HG02970 (cell line): ENCODE results near the gene NFATC2.
"Not testable (repeated sequence)": the region's sequence is repeated elsewhere in the genome, so short reads cannot be mapped to it uniquely, and the experiment has no call there.

Experiments used
- ATAC-seq: cut with Tn5 transposase; IDR thresholded peaks from one replicate; pipeline ENCODE4 v1.9.1; 2021; ENCODE audit warnings: mild to moderate bottlenecking, moderate library complexity, moderate number of reproducible peaks; ENCODE audit not compliant: unreplicated experiment, low FRiP score

The NFATC2 gene

GRCh38 chr20:51542033-51542570, 417 bp downstream of the NFATC2 start:
- ATAC-seq: peak; percentile 34

- no peak for ATAC-seq
These were observed 1.1 kb downstream of the NFATC2 start for GRCh38 chr20:51541189-51542032.

GRCh38 chr20:51540580-51540979, 1.9 kb downstream of the NFATC2 start:
- ATAC-seq: no peak

DNA sequence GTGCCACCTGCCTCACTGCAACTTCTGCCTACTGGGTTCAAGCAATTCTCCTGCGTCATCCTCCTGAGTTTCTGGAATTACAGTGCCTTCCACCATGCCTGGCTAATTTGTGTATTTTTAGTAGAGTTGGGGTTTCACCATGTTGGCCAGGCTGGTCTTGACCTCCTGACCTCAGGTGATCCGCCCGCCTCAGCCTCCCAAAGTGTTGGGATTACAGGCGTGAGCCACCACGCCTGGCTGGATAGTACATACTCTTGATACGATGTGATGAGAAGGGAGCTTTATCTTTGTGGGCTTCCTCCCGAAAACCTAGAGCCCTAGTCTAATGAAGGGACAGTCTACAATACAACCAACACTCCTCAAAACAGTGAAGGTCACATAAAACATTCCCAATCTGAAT, 2.4 kb downstream of the NFATC2 start:
- not testable (repeated sequence) for ATAC-seq

DNA sequence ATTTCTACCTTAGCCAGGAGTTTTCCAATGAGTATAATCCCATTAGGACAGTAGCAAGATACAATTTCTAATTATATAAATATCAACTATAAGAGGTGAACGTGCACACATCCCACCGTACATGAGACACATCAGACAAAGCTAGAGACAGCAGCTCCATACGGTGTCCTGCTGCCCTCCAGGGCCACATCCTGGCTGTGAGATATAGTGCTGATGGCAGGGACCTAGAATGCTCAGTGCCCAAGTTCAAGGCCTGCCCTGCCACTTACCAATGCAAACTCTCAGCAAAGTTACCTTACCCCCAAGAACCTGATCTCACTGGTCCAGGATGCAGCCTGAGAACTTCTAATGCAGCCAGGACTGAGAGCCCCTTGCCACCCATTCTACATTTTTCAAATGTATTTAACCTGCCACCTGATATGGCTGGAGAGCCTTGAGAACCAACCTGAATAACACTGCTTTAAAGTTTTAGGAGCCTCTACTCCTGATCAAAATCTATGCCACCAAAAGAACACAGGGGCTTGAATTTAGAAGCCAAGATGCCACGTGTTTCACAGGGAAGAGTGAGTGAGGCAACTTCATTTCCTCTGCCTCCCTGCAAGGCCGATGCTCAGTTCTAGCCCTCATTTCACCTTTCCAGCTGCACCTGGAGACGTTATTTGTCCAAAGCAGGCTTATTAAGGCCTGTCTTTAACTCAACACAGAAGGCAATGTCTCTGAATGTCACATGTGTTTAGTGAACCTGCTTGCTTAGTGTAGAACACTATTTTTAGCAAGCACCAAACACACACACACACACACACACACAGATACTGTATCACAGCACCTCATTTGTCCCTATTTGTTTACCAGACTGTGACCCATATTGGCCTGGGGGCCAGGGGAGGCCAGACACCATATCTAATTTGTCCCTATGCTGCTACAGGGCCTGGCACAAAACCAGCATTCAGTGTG, 6.1 kb downstream of the NFATC2 start:
- ATAC-seq: no peak

DNA sequence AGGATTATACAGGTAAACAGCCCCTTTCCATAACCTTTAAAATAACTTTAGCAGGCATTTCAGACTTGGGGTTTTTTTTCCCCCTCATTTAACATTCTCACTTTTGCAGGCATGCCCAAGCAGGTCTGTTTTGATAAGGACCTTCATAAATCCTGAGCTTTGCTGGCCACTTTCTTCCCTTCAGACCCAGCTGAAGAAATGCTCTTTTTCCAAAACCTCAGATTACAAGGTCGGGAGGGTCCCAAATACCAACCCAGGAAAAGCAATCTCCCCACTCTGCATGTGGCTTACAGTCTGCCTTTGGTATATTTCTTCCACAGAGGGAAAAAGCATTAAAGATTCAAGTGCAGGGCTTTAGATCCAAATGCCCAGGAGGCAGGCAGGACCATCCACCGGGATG, 6.8 kb downstream of the NFATC2 start:
- ATAC-seq: no peak

DNA sequence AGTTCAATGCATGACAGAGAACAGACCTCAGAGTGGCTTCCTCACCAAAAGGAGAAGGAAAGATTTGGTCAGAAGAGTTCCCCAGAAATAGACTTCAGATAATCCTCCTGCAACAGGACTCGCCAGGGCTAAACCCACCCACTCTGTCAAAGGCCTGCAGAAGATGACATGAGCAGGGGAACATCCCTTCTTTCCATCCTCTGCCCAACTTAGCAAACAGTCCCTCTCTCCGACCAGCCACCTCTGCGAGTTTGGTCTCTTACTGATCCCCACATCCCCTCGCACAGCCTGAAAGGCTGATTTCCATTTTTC, 7.5 kb downstream of the NFATC2 start:
- ATAC-seq: no peak

GRCh38 chr20:51533291-51534172, 9.0 kb downstream of the NFATC2 start:
- ATAC-seq: no peak

- no peak for ATAC-seq
These were observed 9.8 kb downstream of the NFATC2 start for GRCh38 chr20:51532577-51533191.

- ATAC-seq: no peak
These were observed 10.6 kb downstream of the NFATC2 start for GRCh38 chr20:51531712-51532456.

DNA sequence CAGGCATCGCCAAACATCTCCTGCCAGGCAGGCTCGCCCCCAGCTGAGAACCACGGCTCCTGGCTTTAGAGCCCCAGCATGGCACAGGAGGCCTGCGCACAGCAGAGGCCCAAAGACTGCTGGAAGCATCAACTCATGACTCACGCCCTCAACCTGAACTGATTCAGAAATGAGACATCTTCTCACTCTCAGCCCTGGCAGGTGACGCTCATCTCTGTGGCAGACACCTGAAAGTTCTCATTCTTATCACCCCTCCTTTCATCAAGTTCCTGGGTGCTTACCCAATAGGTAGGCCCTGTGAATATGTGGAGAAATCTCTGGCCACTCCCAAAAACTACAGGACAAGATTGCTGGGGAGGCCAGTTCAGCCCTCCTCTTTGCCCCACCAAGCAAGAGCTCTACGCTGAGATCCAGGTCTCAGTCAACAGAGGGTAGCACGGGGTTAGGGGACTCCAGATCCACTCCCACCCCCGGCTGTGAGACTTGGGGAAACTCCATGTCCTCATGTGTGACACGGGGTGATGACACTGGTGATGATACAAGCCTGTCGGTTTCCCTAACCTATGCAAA, 11.3 kb downstream of the NFATC2 start:
- no peak for ATAC-seq

DNA sequence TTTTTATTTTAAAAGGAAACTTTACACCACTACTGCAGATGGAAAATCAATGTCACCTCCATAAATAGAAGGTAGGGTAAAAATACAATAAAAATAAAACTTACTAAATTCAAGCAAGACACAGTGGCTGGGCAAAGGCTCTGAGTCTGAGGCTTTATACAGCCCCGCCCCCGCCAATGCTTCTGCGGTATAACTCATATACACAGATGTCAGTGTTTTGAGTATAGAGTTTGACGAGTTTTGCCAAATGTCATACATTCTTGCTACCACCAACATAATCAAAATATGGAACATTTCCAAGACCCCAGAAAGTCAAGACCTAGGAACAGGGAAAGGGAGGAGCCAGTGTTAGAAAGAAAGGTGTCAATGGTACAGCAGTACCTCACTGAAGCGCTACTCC, 12.8 kb downstream of the NFATC2 start:
- no peak for ATAC-seq

- no peak for ATAC-seq
These were observed 13.3 kb downstream of the NFATC2 start for GRCh38 chr20:51529081-51529681.

- no peak for ATAC-seq
These were observed 14.1 kb downstream of the NFATC2 start for GRCh38 chr20:51528263-51529027.

DNA sequence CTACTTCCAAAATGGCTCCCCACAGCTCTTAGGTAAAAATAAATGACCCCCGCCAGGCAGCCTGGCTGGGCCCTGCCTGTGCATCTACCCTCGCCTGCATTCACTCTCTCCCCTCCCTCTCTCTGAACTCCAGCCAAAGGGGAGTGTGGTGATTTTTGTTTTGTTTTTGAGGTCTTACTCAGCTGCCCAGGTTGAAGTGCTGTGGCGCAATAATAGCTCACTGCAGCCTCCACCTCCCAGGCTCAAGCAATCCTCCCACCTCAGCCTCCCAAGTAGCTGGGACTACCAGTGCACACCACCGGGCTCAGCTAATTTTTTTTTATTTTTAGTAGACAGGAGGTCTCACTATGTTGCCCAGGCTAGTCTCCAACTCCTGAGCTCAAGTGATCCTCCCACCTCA, 15.8 kb downstream of the NFATC2 start:
- no peak for ATAC-seq

GRCh38 chr20:51526106-51526470, 16.4 kb downstream of the NFATC2 start:
- no peak for ATAC-seq

- no peak for ATAC-seq
These were observed 17.0 kb downstream of the NFATC2 start for GRCh38 chr20:51525241-51526105.
